ENCODE measurements around the gene INSC.

DNA sequence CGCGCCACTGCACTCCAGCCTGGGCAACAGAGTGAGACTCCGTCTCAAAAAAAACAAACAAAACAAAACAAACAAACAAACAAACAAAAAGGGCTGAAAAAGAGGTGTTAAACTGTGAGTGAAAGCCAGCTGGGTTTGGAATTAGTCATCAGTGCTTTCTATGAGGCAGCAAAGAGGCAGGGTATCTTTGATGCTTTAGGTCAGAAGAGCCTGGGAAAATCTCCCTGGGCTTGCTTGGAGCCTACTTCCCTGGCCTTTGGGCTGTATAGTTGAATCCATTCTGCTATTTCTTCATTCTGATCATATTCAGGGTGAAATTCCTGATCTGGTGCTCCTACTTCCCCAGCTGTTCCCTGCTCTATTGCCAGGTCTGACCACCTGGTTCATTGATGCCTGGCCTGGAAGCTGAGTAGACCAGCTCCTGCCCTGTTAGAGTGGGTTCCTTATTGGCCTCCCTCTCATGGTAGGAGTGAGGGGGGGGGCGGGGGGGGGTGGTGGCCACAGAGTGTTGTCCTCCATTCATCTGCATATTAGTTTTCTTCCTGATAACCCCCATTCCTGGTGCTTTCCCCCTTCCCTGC is 65.6 kb downstream of the INSC start:
- TF ChIP-seq GMEB2 (CRISPR knock-in tag; IDR thresholded peaks at IDR 0.05; ENCODE audit: low read depth) (no peak), ZSCAN5A (CRISPR knock-in tag; IDR thresholded peaks at IDR 0.05; ENCODE audit: borderline replicate concordance) (no peak), ZBTB20 (CRISPR knock-in tag; IDR thresholded peaks at IDR 0.05; ENCODE audit: borderline replicate concordance, low read depth) (no peak), POLR2A (IDR thresholded peaks at IDR 0.05; ENCODE audit: insufficient read depth in 1 of 2, low read depth in 2 of 2, low read length in 2 of 2) (no peak), BCL6 (CRISPR knock-in tag; IDR thresholded peaks at IDR 0.05) (no peak)
- TF ChIP-seq, protein P1, sequence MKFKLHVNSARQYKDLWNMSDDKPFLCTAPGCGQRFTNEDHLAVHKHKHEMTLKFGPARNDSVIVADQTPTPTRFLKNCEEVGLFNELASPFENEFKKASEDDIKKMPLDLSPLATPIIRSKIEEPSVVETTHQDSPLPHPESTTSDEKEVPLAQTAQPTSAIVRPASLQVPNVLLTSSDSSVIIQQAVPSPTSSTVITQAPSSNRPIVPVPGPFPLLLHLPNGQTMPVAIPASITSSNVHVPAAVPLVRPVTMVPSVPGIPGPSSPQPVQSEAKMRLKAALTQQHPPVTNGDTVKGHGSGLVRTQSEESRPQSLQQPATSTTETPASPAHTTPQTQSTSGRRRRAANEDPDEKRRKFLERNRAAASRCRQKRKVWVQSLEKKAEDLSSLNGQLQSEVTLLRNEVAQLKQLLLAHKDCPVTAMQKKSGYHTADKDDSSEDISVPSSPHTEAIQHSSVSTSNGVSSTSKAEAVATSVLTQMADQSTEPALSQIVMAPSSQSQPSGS (CRISPR knock-in tag; IDR thresholded peaks at IDR 0.05) = no peak

Measured in HepG2 (cell line).